ENCODE measurements around the gene CCIN. TPM values are rescaled to one million over a fixed set of nuclear protein-coding genes. Genes with fewer than 3 reads are reported as not detected.

The CCIN gene
- total and polyA plus RNA-seq, 2 experiments from 2014 or later, result 1.4 to 2.8 TPM

DNA sequence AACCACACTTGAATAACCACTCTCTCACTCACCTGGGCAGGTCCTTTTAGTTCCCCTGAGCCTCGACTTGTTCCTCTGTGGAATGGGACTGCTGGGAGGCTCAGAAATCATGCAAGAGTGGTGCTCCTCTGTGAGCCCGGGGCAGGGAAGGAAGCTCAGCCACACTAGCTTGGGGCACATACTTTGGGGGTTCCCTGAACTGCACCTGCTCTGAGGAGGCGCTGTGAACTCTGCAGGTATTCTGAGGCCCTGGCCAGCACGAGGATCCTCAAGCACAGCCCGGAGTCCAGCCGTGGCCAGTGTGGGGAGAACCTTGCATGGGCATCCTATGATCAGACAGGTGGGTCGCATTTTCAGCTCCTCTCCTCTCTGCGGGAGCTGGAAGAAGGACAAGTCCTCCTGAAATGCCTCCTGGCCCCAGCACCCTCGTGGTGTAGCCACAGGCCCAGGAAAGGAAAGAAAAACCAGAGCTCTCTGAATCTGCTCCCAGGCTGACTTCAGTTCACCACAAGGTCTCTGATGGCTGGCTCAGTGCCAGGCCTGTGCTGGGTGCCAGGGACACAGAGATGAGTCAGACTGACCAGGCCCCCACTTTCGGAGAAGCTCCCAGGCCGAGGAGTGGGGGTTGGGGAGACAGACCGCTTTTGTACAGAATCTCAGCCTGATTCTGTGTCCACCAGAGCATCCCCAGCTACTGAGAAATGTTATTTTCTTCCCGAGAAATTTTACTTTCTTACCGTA is 20.7 kb upstream of the CCIN start:
- Histone ChIP-seq H3K79me2 (ENCODE audit: insufficient read depth) (no peaks in the 10 kb centered on the region), H3K27me3 (replicated peaks; ENCODE audit: insufficient read depth) (no peaks in the 10 kb centered on the region), H3K4me3 (peak overlapping the region; percentile 21; the same call in 1 of the 2 replicates), H2AFZ (no peak overlapping the region), H3K9me2 (ENCODE audit: insufficient read depth) (no peaks in the 10 kb centered on the region), H3F3A (ENCODE audit: insufficient read depth) (peaks cover 27% of the 10 kb centered on the region), H4K20me1 (ENCODE audit: insufficient read depth) (no peaks in the 10 kb centered on the region), H3K4me2 (ENCODE audit: unreplicated experiment) (peak overlapping the region; percentile 55), H3K9ac (peak overlapping the region; percentile 49), H3K4me1 (ENCODE audit: insufficient read depth) (peaks cover 37% of the 10 kb centered on the region), H3K9me3 (ENCODE audit: low read depth) (no peaks in the 10 kb centered on the region), H3K27ac (peak overlapping the region; percentile 55), H3K36me3 (ENCODE audit: low read depth) (no peaks in the 10 kb centered on the region)
- peak; percentile 96 for DNase-seq
- in situ Hi-C loops (cut with MboI), result no loop called here
- 30% methylated on average over 14 of the region's 14 CpGs for WGBS, 2 experiments (ENCODE audit: low coverage in 1 of 2, low lambda C conversion rate in 2 of 2, missing lambda C conversion rate in 2 of 2)
- TF ChIP-seq EZH2 (IDR thresholded peaks at IDR 0.05; ENCODE audit: insufficient read depth, poor library complexity, severe bottlenecking), result no peak

DNA sequence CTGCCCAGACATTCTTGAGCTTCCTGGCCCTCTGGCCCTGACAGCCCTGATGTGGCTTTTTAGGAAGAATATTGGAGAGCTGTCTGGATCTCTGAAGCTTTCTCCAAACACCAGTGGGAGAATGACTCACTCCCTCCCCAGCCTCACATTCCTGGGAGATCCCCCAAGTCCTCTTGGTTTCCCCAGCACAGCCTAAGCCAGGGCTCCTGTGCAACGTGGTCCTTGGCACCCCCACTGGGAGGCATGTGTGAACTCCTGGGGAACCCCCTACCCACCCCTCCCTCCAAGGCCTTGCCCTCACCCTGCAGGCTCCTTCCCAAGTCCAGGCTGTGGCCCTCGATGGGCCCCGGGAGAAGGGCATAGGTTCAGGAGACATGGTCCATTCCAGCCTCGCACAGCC is 20.0 kb upstream of the CCIN start:
- Histone ChIP-seq H3K9ac (peak overlapping the region; percentile 29; the same call in 1 of the 2 replicates), H3K27ac (peak overlapping the region; percentile 55), H3K79me2 (ENCODE audit: insufficient read depth) (no peaks in the 10 kb centered on the region), H4K20me1 (ENCODE audit: insufficient read depth) (no peaks in the 10 kb centered on the region), H3K4me3 (peak overlapping the region; percentile 21; the same call in 1 of the 2 replicates), H3K9me2 (ENCODE audit: insufficient read depth) (no peaks in the 10 kb centered on the region), H3K36me3 (ENCODE audit: low read depth) (no peaks in the 10 kb centered on the region), H3K9me3 (ENCODE audit: low read depth) (no peaks in the 10 kb centered on the region), H2AFZ (no peak overlapping the region), H3K4me1 (ENCODE audit: insufficient read depth) (peaks cover 40% of the 10 kb centered on the region), H3F3A (ENCODE audit: insufficient read depth) (peaks cover 31% of the 10 kb centered on the region), H3K27me3 (replicated peaks; ENCODE audit: insufficient read depth) (no peaks in the 10 kb centered on the region), H3K4me2 (ENCODE audit: unreplicated experiment) (peak overlapping the region; percentile 55)
- WGBS, 2 experiments (ENCODE audit: low coverage in 1 of 2, low lambda C conversion rate in 2 of 2, missing lambda C conversion rate in 2 of 2), result 31 to 36% methylated on average over 4 of the region's 4 CpGs
- in situ Hi-C loops (cut with MboI), result no loop called here
- peak; percentile 69 for DNase-seq
- TF ChIP-seq EZH2phosphoT487 (IDR thresholded peaks at IDR 0.05; ENCODE audit: insufficient read depth, low read depth), result no peak
- no peak for TF ChIP-seq EZH2 (IDR thresholded peaks at IDR 0.05; ENCODE audit: insufficient read depth, poor library complexity, severe bottlenecking)

DNA sequence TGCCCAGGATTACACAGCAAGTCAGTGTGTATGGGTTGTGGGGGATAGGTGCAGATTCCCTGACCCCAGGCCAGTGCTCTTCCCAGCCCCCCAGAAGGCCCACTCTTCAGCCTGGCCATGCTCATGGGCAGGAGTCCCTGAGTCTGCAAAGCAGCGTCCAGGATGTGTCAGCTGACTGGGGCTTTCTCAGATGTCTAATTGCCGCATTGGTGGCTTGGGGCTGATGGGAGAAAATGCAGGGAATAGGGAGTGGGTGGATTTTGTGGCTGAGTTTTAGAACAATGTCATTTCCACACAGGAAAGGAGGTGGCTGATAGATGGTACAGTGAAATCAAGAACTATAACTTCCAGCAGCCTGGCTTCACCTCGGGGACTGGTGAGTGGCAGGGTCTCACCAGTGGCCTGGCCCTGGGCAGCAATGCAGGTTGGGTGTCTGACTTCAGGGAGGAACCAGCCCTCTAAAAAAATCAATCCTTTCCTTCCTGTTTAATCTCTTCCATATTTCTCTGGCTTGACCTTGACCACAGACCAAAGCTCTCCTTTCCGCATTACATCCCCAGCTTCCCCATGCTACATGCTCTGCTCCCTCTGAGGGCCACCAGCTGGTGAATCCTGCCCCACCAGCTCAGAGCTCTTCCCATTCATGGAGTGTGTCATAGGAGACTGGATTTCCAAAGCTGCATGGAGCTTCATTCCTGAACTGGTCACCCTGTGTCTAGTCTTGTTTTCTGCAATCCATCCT is 18.4 kb upstream of the CCIN start:
- Histone ChIP-seq H4K20me1 (ENCODE audit: insufficient read depth) (no peaks in the 10 kb centered on the region), H2AFZ (no peak overlapping the region), H3K36me3 (ENCODE audit: low read depth) (no peaks in the 10 kb centered on the region), H3K4me3 (no peak overlapping the region), H3K4me1 (ENCODE audit: insufficient read depth) (peaks cover 52% of the 10 kb centered on the region), H3K79me2 (ENCODE audit: insufficient read depth) (no peaks in the 10 kb centered on the region), H3K27ac (peak overlapping the region; percentile 67), H3K9ac (no peak overlapping the region), H3K4me2 (ENCODE audit: unreplicated experiment) (no peak overlapping the region), H3F3A (ENCODE audit: insufficient read depth) (peaks cover 47% of the 10 kb centered on the region), H3K9me2 (ENCODE audit: insufficient read depth) (no peaks in the 10 kb centered on the region), H3K9me3 (ENCODE audit: low read depth) (no peaks in the 10 kb centered on the region), H3K27me3 (replicated peaks; ENCODE audit: insufficient read depth) (no peaks in the 10 kb centered on the region)
- in situ Hi-C loops (cut with MboI), result no loop called here
- 60 to 74% methylated on average over 4 of the region's 4 CpGs for WGBS, 2 experiments (ENCODE audit: low coverage in 1 of 2, low lambda C conversion rate in 2 of 2, missing lambda C conversion rate in 2 of 2)
- peak; percentile 78 for DNase-seq
- TF ChIP-seq EZH2phosphoT487 (IDR thresholded peaks at IDR 0.05; ENCODE audit: insufficient read depth, low read depth) (no peak), EZH2 (IDR thresholded peaks at IDR 0.05; ENCODE audit: insufficient read depth, poor library complexity, severe bottlenecking) (no peak)

- no peaks in the 10 kb centered on the region for H3K79me2 ChIP-seq (ENCODE audit: insufficient read depth)
- no peaks in the 10 kb centered on the region for H4K20me1 ChIP-seq (ENCODE audit: insufficient read depth)
- no peaks in the 10 kb centered on the region for H3K27me3 ChIP-seq (replicated peaks; ENCODE audit: insufficient read depth)
- DNase-seq, result peak; percentile 77
- no peaks in the 10 kb centered on the region for H3K9me3 ChIP-seq (ENCODE audit: low read depth)
- H2AFZ ChIP-seq, result no peak overlapping the region
- H3K4me1 ChIP-seq (ENCODE audit: insufficient read depth), result peaks cover 52% of the 10 kb centered on the region
- H3K27ac ChIP-seq, result peak overlapping the region; percentile 67
- in situ Hi-C loops (cut with MboI), result no loop called here
- H3F3A ChIP-seq (ENCODE audit: insufficient read depth), result peaks cover 49% of the 10 kb centered on the region
- H3K9ac ChIP-seq, result peak overlapping the region; percentile 16
- WGBS, 2 experiments (ENCODE audit: low coverage in 1 of 2, low lambda C conversion rate in 2 of 2, missing lambda C conversion rate in 2 of 2), result 56 to 62% methylated on average over 14 of the region's 14 CpGs
- H3K4me2 ChIP-seq (ENCODE audit: unreplicated experiment), result peak overlapping the region; percentile 44
- no peaks in the 10 kb centered on the region for H3K9me2 ChIP-seq (ENCODE audit: insufficient read depth)
- no peak overlapping the region for H3K4me3 ChIP-seq
- H3K36me3 ChIP-seq (ENCODE audit: low read depth), result no peaks in the 10 kb centered on the region
- no peak for TF ChIP-seq EZH2phosphoT487 (IDR thresholded peaks at IDR 0.05; ENCODE audit: insufficient read depth, low read depth)
- no peak for TF ChIP-seq EZH2 (IDR thresholded peaks at IDR 0.05; ENCODE audit: insufficient read depth, poor library complexity, severe bottlenecking)
These were observed 17.6 kb upstream of the CCIN start for GRCh38 chr9:36151316-36152210.

All from GM23248 (cell line).